HepG2 (cell line): Measurements from ENCODE around the gene CLIC1. TPM values are rescaled to one million over a fixed set of nuclear protein-coding genes. Genes with fewer than 3 reads are reported as not detected.

ENCODE experiments used
- ADNP ChIP-seq: sonication (generic); formaldehyde crosslinking; IDR thresholded peaks from 2 replicates; pipeline ENCODE4 v1.4.0; 2020; ENCODE audit warnings: missing genetic modification reagents
- CBX2 ChIP-seq, 2 experiments: fragments of 200-600 bp in 1 of 2; sonication (generic); formaldehyde crosslinking in 1 of 2; IDR thresholded peaks; 2 replicates each; pipeline versions ENCODE4 v1.7.0 to v1.8.1; 2018 to 2022; ENCODE audit warnings: low read depth in 2 of 2, low read length in 1 of 2, mild to moderate bottlenecking in 1 of 2, missing genetic modification reagents in 1 of 2
- CREM ChIP-seq, 2 experiments: sonication (generic) in 1 of 2; formaldehyde crosslinking in 1 of 2; IDR thresholded peaks; 2 replicates each; pipeline versions ENCODE4 v1.4.0 to v1.6.1; 2016 to 2020; ENCODE audit warnings: antibody characterized with exemption in 1 of 2, mild to moderate bottlenecking in 1 of 2, missing genetic modification reagents in 1 of 2
- GATAD1 ChIP-seq: IDR thresholded peaks from 2 replicates; pipeline ENCODE4 v1.6.1; 2016; ENCODE audit warnings: missing genetic modification reagents, missing compliant biosample characterization
- GZF1 ChIP-seq: sonication (generic); formaldehyde crosslinking; IDR thresholded peaks from 2 replicates; pipeline ENCODE4 v1.5.1; 2020; ENCODE audit warnings: mild to moderate bottlenecking, missing genetic modification reagents
- HOXA7 ChIP-seq: sonication (generic); formaldehyde crosslinking; IDR thresholded peaks from 2 replicates; pipeline ENCODE4 v1.8.1; 2022; ENCODE audit warnings: mild to moderate bottlenecking, missing genetic modification reagents, moderate library complexity
- NCOA2 ChIP-seq: sonication (generic); formaldehyde crosslinking; IDR thresholded peaks from 2 replicates; pipeline ENCODE4 v1.8.0; 2022; ENCODE audit warnings: inconsistent platforms
- NFIC ChIP-seq: IDR thresholded peaks from 2 replicates; pipeline ENCODE4 v1.6.1; 2012; ENCODE audit warnings: mild to moderate bottlenecking, low read length, inconsistent platforms
- SIN3A ChIP-seq: IDR thresholded peaks from 2 replicates; pipeline ENCODE4 v1.6.1; 2011; ENCODE audit warnings: low read depth, mild to moderate bottlenecking, control low read depth, low read length, borderline replicate concordance
- SNAPC2 ChIP-seq: sonication (generic); formaldehyde crosslinking; IDR thresholded peaks from 2 replicates; pipeline ENCODE4 v1.8.1; 2022; ENCODE audit warnings: mild to moderate bottlenecking, missing genetic modification reagents
- TARDBP ChIP-seq: sonication (generic); formaldehyde crosslinking; IDR thresholded peaks from 2 replicates; pipeline ENCODE4 v1.8.0; 2022; ENCODE audit warnings: mild to moderate bottlenecking, missing genetic modification reagents
- THYN1 ChIP-seq: sonication (generic); formaldehyde crosslinking; IDR thresholded peaks from 2 replicates; pipeline ENCODE4 v1.8.1; 2023; ENCODE audit warnings: low read depth, mild to moderate bottlenecking, moderate library complexity, missing genetic modification reagents, borderline replicate concordance
- ZFY ChIP-seq: sonication (generic); formaldehyde crosslinking; IDR thresholded peaks from 2 replicates; pipeline ENCODE4 v1.4.0; 2020; ENCODE audit warnings: missing genetic modification reagents
- ZGPAT ChIP-seq: IDR thresholded peaks from 2 replicates; pipeline ENCODE4 v1.6.1; 2016; ENCODE audit warnings: mild to moderate bottlenecking
- ZNF251 ChIP-seq: sonication (generic); formaldehyde crosslinking; IDR thresholded peaks from 2 replicates; pipeline ENCODE4 v1.9.0; 2021; ENCODE audit warnings: mild to moderate bottlenecking, missing genetic modification reagents
- ZNF33B ChIP-seq: sonication (generic); formaldehyde crosslinking; IDR thresholded peaks from 2 replicates; pipeline ENCODE4 v1.5.1; 2020; ENCODE audit warnings: mild to moderate bottlenecking, missing genetic modification reagents
- ZNF549 ChIP-seq: sonication (generic); formaldehyde crosslinking; IDR thresholded peaks from 2 replicates; pipeline ENCODE4 v1.5.0; 2020; ENCODE audit warnings: missing genetic modification reagents
- ZNF740 ChIP-seq: sonication (generic); formaldehyde crosslinking; IDR thresholded peaks from 2 replicates; pipeline ENCODE4 v1.4.0; 2020; ENCODE audit warnings: missing genetic modification reagents
- ZSCAN29 ChIP-seq: sonication (generic); formaldehyde crosslinking; conservative IDR thresholded peaks from 2 replicates; pipeline ENCODE4 v1.4.0; 2020; ENCODE audit warnings: mild to moderate bottlenecking, missing genetic modification reagents
- polyA plus RNA-seq, 8 experiments: library from polyadenylated mRNA; depleted of rRNA in 3 of 8; stranded (reverse) in 7 of 8; unstranded in 1 of 8; fragments of >200 nt; fragmentation: Illumina TruSeq in 4 of 8; extraction: Trizol in 4 of 8; gene quantifications; 2 replicates each; pipeline versions ENCODE4 v1.2.1 to v1.2.3, GENCODE V29; 2011 to 2016; ENCODE audit warnings: low read depth in 4 of 8, missing spikeins in 1 of 8, mixed read lengths in 1 of 8; ENCODE audit not compliant: insufficient read depth in 1 of 8
- total RNA-seq, 5 experiments: library from RNA; depleted of rRNA; stranded (reverse); fragments of >200 nt; fragmentation: Illumina TruSeq; extraction: Trizol; gene quantifications; 2 replicates each; pipeline ENCODE4 v1.2.3, GENCODE V29; 2016; ENCODE audit warnings: low read depth in 1 of 5
- TF ChIP-seq, protein P1 (sequence below): sonication (generic); formaldehyde crosslinking; IDR thresholded peaks from 2 replicates; pipeline ENCODE4 v1.8.1; 2022; ENCODE audit warnings: mild to moderate bottlenecking, missing genetic modification reagents
- TF ChIP-seq, protein P2 (sequence below): IDR thresholded peaks from 2 replicates; pipeline ENCODE4 v1.6.1; 2016; ENCODE audit warnings: missing biosample characterization, missing genetic modification reagents, low read depth
- TF ChIP-seq, protein P3 (sequence below): sonication (generic); formaldehyde crosslinking; conservative IDR thresholded peaks from 2 replicates; pipeline ENCODE4 v1.4.0; 2020; ENCODE audit warnings: missing genetic modification reagents
- TF ChIP-seq, protein P4 (sequence below): sonication (generic); formaldehyde crosslinking; conservative IDR thresholded peaks from 2 replicates; pipeline ENCODE4 v1.4.0; 2020; ENCODE audit warnings: missing genetic modification reagents

CLIC1 gene
- total and polyA plus RNA-seq, 2 of the 13 experiments (the other 11 are each of a cell fraction or from before 2014, with no cell fraction given): 602 to 891 TPM

GRCh38 chr6:31734821-31735406 lies 1.4 kb downstream of the CLIC1 start (continued):
- TF ChIP-seq ZGPAT (CRISPR knock-in tag) (0 out of 2 replicates have a peak, but pooled peaks have one; percentile 40), CREM (IDR thresholded peaks at IDR 0.05) (no peak), CREM (CRISPR knock-in tag; IDR thresholded peaks at IDR 0.05) (no peak), GATAD1 (CRISPR knock-in tag) (peak; percentile 13; the same call in 1 of the 2 replicates), ADNP (CRISPR knock-in tag) (no peak), CBX2 (IDR thresholded peaks at IDR 0.05; ENCODE audit: low read depth, low read length) (no peak), CBX2 (CRISPR knock-in tag; IDR thresholded peaks at IDR 0.05; ENCODE audit: low read depth) (no peak), NFIC (no peak), ZNF33B (CRISPR knock-in tag) (no peak), SIN3A (peak; percentile 69; the same call in 1 of the 2 replicates), THYN1 (CRISPR knock-in tag) (no peak), NCOA2 (CRISPR knock-in tag) (no peak), ZSCAN29 (CRISPR knock-in tag) (no peak), SNAPC2 (CRISPR knock-in tag) (0 out of 2 replicates have a peak, but pooled peaks have one; percentile 10), ZNF251 (no peak), ZNF740 (CRISPR knock-in tag) (no peak), ZFY (CRISPR knock-in tag) (peak; percentile 60), ZNF549 (CRISPR knock-in tag) (no peak), HOXA7 (no peak), TARDBP (CRISPR knock-in tag) (peak; percentile 9; the same call in 1 of the 2 replicates), GZF1 (CRISPR knock-in tag) (no peak)
- TF ChIP-seq, protein P1, sequence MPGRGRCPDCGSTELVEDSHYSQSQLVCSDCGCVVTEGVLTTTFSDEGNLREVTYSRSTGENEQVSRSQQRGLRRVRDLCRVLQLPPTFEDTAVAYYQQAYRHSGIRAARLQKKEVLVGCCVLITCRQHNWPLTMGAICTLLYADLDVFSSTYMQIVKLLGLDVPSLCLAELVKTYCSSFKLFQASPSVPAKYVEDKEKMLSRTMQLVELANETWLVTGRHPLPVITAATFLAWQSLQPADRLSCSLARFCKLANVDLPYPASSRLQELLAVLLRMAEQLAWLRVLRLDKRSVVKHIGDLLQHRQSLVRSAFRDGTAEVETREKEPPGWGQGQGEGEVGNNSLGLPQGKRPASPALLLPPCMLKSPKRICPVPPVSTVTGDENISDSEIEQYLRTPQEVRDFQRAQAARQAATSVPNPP: no peak
- TF ChIP-seq, protein P2, sequence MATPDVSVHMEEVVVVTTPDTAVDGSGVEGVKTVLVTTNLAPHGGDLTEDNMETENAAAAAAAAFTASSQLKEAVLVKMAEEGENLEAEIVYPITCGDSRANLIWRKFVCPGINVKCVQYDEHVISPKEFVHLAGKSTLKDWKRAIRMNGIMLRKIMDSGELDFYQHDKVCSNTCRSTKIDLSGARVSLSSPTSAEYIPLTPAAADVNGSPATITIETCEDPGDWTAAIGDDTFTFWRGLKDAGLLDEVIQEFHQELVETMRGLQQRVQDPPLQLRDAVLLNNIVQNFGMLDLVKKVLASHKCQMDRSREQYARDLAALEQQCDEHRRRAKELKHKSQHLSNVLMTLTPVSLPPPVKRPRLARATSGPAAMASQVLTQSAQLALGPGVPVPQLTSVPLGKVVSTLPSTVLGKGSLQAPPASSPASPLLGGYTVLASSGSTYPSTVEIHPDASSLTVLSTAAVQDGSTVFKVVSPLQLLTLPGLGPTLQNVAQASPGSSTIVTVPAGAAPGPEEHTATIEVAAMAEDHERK (CRISPR knock-in tag): no peak
- TF ChIP-seq, protein P3, sequence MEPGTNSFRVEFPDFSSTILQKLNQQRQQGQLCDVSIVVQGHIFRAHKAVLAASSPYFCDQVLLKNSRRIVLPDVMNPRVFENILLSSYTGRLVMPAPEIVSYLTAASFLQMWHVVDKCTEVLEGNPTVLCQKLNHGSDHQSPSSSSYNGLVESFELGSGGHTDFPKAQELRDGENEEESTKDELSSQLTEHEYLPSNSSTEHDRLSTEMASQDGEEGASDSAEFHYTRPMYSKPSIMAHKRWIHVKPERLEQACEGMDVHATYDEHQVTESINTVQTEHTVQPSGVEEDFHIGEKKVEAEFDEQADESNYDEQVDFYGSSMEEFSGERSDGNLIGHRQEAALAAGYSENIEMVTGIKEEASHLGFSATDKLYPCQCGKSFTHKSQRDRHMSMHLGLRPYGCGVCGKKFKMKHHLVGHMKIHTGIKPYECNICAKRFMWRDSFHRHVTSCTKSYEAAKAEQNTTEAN (CRISPR knock-in tag): no peak
- TF ChIP-seq, protein P4, sequence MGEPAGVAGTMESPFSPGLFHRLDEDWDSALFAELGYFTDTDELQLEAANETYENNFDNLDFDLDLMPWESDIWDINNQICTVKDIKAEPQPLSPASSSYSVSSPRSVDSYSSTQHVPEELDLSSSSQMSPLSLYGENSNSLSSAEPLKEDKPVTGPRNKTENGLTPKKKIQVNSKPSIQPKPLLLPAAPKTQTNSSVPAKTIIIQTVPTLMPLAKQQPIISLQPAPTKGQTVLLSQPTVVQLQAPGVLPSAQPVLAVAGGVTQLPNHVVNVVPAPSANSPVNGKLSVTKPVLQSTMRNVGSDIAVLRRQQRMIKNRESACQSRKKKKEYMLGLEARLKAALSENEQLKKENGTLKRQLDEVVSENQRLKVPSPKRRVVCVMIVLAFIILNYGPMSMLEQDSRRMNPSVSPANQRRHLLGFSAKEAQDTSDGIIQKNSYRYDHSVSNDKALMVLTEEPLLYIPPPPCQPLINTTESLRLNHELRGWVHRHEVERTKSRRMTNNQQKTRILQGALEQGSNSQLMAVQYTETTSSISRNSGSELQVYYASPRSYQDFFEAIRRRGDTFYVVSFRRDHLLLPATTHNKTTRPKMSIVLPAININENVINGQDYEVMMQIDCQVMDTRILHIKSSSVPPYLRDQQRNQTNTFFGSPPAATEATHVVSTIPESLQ (CRISPR knock-in tag): no peak
